GM06990 (cell line): ENCODE results near the gene GALNT6.

Experiments used
- DNase-seq: peaks from one replicate; pipeline ENCODE4 v3.0.0-alpha.2; 2011; ENCODE audit not compliant: insufficient read length; ENCODE audit errors: extremely low read depth
- H3K27me3 ChIP-seq: replicated peaks from 2 replicates; pipeline ENCODE4 v1.6.0; 2011; ENCODE audit warnings: low read length; ENCODE audit not compliant: control insufficient read depth, insufficient read depth
- H3K36me3 ChIP-seq: 2 replicates; pipeline ENCODE4 v1.5.1; 2011; ENCODE audit warnings: low read length; ENCODE audit not compliant: control insufficient read depth, insufficient read depth
- H3K4me3 ChIP-seq: replicated peaks from 2 replicates; pipeline ENCODE4 v1.5.1; 2011; ENCODE audit warnings: low read depth, mild to moderate bottlenecking, control low read depth, low read length
- TF ChIP-seq, protein P1 (sequence below): IDR thresholded peaks from 2 replicates; pipeline ENCODE4 v1.5.1; 2011; ENCODE audit warnings: low read length, control low read depth, mild to moderate bottlenecking, inconsistent platforms; ENCODE audit not compliant: insufficient read depth, poor library complexity, severe bottlenecking

GALNT6 gene

GRCh38 chr12:51351913-51352532 lies 39.2 kb downstream of the GALNT6 start:
- no peak overlapping the region for H3K4me3 ChIP-seq
- TF ChIP-seq, protein P1, sequence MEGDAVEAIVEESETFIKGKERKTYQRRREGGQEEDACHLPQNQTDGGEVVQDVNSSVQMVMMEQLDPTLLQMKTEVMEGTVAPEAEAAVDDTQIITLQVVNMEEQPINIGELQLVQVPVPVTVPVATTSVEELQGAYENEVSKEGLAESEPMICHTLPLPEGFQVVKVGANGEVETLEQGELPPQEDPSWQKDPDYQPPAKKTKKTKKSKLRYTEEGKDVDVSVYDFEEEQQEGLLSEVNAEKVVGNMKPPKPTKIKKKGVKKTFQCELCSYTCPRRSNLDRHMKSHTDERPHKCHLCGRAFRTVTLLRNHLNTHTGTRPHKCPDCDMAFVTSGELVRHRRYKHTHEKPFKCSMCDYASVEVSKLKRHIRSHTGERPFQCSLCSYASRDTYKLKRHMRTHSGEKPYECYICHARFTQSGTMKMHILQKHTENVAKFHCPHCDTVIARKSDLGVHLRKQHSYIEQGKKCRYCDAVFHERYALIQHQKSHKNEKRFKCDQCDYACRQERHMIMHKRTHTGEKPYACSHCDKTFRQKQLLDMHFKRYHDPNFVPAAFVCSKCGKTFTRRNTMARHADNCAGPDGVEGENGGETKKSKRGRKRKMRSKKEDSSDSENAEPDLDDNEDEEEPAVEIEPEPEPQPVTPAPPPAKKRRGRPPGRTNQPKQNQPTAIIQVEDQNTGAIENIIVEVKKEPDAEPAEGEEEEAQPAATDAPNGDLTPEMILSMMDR, result peak; percentile 61
- no peak for DNase-seq
- no peaks in the 10 kb centered on the region for H3K27me3 ChIP-seq
- peaks cover 4% of the 10 kb centered on the region for H3K36me3 ChIP-seq

DNA sequence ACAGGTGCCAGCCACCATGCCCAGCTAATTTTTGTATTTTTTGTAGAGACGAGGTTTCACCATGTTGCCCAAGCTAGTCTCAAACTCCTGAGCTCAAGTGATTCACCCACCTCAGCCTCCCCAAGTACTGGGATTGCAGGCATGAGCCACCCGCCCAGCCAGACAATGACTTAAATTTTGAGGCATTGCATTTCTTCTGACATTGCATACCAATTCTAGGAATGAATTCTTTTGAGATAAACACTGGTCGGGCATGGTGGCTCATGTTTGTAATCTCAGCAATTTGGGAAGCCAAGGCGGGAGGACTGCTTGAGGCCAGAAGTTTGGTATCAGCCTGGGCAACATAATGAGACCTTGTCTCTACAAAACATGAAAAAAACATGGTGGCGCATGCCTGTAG lies 42.2 kb downstream of the GALNT6 start:
- Histone ChIP-seq H3K4me3 (no peak overlapping the region), H3K36me3 (peaks cover 2% of the 10 kb centered on the region), H3K27me3 (no peaks in the 10 kb centered on the region)
- TF ChIP-seq, protein P1, result no peak
- DNase-seq, result no peak

GRCh38 chr12:51348116-51348515 lies 43.1 kb downstream of the GALNT6 start:
- Histone ChIP-seq H3K4me3 (no peak overlapping the region), H3K27me3 (no peaks in the 10 kb centered on the region), H3K36me3 (no peaks in the 10 kb centered on the region; the same call in 1 of the 2 replicates)
- TF ChIP-seq, protein P1, result no peak
- no peak for DNase-seq

DNA sequence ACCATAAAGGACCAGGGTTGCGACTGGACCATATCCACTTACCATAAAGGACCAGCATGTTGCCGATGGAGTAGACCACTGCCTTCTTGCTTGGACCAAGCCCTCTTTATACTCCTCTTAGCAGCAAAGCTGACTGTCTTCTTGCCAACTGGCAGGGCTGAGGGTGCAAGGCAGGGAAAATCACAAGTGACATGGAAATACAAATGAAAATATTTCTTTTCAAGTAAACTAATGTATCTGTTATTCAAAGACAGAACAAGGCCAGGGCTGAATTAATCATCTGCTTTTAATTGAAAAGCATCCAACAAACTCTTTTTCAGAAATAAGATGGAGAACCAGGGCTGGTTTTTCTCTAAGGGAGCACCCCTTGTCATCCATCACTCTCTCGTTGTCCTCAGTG lies 44.6 kb downstream of the GALNT6 start, which contains the start of gene CELA1:
TSS of gene CELA1 (minus strand) at position 99 of the 400 bp plus-strand sequence. CDS start at position 58, 41 bp downstream.
- TF ChIP-seq, protein P1, result no peak
- no peaks in the 10 kb centered on the region for H3K36me3 ChIP-seq
- H3K27me3 ChIP-seq, result no peaks in the 10 kb centered on the region

DNA sequence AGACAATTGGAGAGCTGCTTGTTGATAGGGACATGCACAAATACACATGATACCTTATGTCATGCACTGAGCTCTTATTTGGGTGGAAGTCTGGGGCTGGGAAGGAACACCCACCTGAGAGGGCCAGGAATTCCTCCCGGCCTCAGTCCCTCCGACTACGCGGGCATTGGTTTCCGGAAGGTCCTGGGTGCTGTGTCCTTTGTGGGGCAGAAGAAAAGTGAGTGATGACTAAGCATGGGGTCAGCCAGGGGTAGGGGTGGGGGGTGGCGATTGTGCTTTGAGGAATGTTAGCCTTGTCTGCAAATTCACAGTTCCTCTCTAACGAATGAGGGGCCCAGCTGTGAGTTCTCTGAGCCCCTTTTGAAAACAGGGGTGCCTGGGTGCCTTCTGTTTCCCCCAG lies 45.5 kb downstream of the GALNT6 start:
- H3K4me3 ChIP-seq, result no peak overlapping the region
- DNase-seq, result no peak
- H3K27me3 ChIP-seq, result no peaks in the 10 kb centered on the region
- TF ChIP-seq, protein P1, result no peak
- H3K36me3 ChIP-seq, result no peaks in the 10 kb centered on the region

More for the DNA sequence above, 44.6 kb downstream of the GALNT6 start, which contains the start of gene CELA1:
- DNase-seq, result no peak
- H3K4me3 ChIP-seq, result no peak within 1 kb of the TSS
